WTC11 (cell line): Measurements from ENCODE around the gene ASB1. TPM values are rescaled to one million over a fixed set of nuclear protein-coding genes. Genes with fewer than 3 reads are reported as not detected.

ENCODE experiments used
- ATAC-seq: fragments of 200-7000 bp; cut with Tn5 transposase; 2 replicates; pipeline ENCODE4 v1.10.0; 2021; ENCODE audit warnings: mild to moderate bottlenecking, moderate library complexity
- CTCF ChIA-PET: fragments of 300-600 bp; sonication (Branson Sonifier 250); formaldehyde crosslinking; loops from one replicate; lab custom pipeline; 2021; ENCODE audit warnings: antibody characterized with exemption; lab: Charles Lee
- POLR2A ChIA-PET: fragments of 350-600 bp; sonication (Branson Sonifier 250); formaldehyde crosslinking; loops from one replicate; lab custom pipeline; 2021; ENCODE audit warnings: antibody characterized with exemption; lab: Charles Lee
- DNase-seq: peaks from one replicate; pipeline ENCODE4 v3.0.0; 2021; ENCODE audit warnings: low spot score
- H3K27ac Mint-ChIP-seq: 2 replicates; pipeline ENCODE4 v1.8.0; 2021; ENCODE audit warnings: mixed read lengths
- H3K27me3 Mint-ChIP-seq: 2 replicates; pipeline ENCODE4 v1.8.0; 2021; ENCODE audit warnings: low read depth, mild to moderate bottlenecking, moderate library complexity, mixed read lengths
- H3K36me3 Mint-ChIP-seq: 2 replicates; pipeline ENCODE4 v1.8.0; 2021; ENCODE audit warnings: mixed read lengths
- H3K4me1 Mint-ChIP-seq: 2 replicates; pipeline ENCODE4 v1.8.0; 2022; ENCODE audit warnings: mixed read lengths
- H3K4me3 Mint-ChIP-seq: 2 replicates; pipeline ENCODE4 v1.8.0; 2021; ENCODE audit warnings: mild to moderate bottlenecking, moderate library complexity, mixed read lengths
- H3K9me3 Mint-ChIP-seq: 2 replicates; pipeline ENCODE4 v1.8.0; 2021; ENCODE audit warnings: mixed read lengths
- ATF6 ChIP-seq: sonication (generic); formaldehyde crosslinking; IDR thresholded peaks from 2 replicates; pipeline ENCODE4 v1.8.1; 2023; ENCODE audit warnings: mild to moderate bottlenecking, missing genetic modification reagents
- CREM ChIP-seq: sonication (generic); formaldehyde crosslinking; IDR thresholded peaks from 2 replicates; pipeline ENCODE4 v1.8.1; 2022; ENCODE audit warnings: mild to moderate bottlenecking, missing genetic modification reagents, moderate library complexity
- E2F5 ChIP-seq: sonication (generic); formaldehyde crosslinking; IDR thresholded peaks from 2 replicates; pipeline ENCODE4 v1.8.1; 2022; ENCODE audit warnings: mild to moderate bottlenecking, moderate library complexity, missing genetic modification reagents
- HMGA2 ChIP-seq: fragments of 250-450 bp; sonication (Bioruptor Pico); IDR thresholded peaks from 2 replicates; pipeline ENCODE4 v1.4.0; 2021; ENCODE audit warnings: mild to moderate bottlenecking, moderate library complexity
- HMGXB4 ChIP-seq: sonication (generic); formaldehyde crosslinking; IDR thresholded peaks from 2 replicates; pipeline ENCODE4 v1.8.1; 2023; ENCODE audit warnings: mild to moderate bottlenecking, moderate library complexity, missing genetic modification reagents
- MYBL2 ChIP-seq: sonication (generic); formaldehyde crosslinking; IDR thresholded peaks from 2 replicates; pipeline ENCODE4 v1.8.1; 2023; ENCODE audit warnings: mild to moderate bottlenecking, moderate library complexity, missing genetic modification reagents
- NR2C2 ChIP-seq: sonication (generic); formaldehyde crosslinking; IDR thresholded peaks from 2 replicates; pipeline ENCODE4 v1.8.0; 2022; ENCODE audit warnings: mild to moderate bottlenecking, missing genetic modification reagents
- PREB ChIP-seq: sonication (generic); formaldehyde crosslinking; IDR thresholded peaks from 2 replicates; pipeline ENCODE4 v1.8.1; 2022; ENCODE audit warnings: mild to moderate bottlenecking, missing genetic modification reagents, moderate library complexity, borderline replicate concordance
- PRRX2 ChIP-seq: fragments of 250-450 bp; sonication (Bioruptor Pico); IDR thresholded peaks from 2 replicates; pipeline ENCODE4 v1.8.0; 2021; ENCODE audit warnings: mild to moderate bottlenecking
- STAT6 ChIP-seq: sonication (generic); formaldehyde crosslinking; conservative IDR thresholded peaks from 2 replicates; pipeline ENCODE4 v1.8.1; 2023; ENCODE audit warnings: mild to moderate bottlenecking, low read depth, missing genetic modification reagents, moderate library complexity
- ZNF138 ChIP-seq: sonication (generic); formaldehyde crosslinking; conservative IDR thresholded peaks from 2 replicates; pipeline ENCODE4 v1.8.1; 2022; ENCODE audit warnings: mild to moderate bottlenecking, moderate library complexity, missing genetic modification reagents
- ZNF219 ChIP-seq: sonication (generic); formaldehyde crosslinking; IDR thresholded peaks from 2 replicates; pipeline ENCODE4 v1.8.0; 2023; ENCODE audit warnings: missing genetic modification reagents, mild to moderate bottlenecking, borderline replicate concordance
- ZNF232 ChIP-seq: sonication (generic); formaldehyde crosslinking; IDR thresholded peaks from 2 replicates; pipeline ENCODE4 v1.8.0; 2022; ENCODE audit warnings: mild to moderate bottlenecking, missing genetic modification reagents
- ZNF512 ChIP-seq: sonication (generic); formaldehyde crosslinking; IDR thresholded peaks from 2 replicates; pipeline ENCODE4 v1.8.1; 2022; ENCODE audit warnings: missing genetic modification reagents, borderline replicate concordance
- total RNA-seq: library from RNA; stranded (reverse); gene quantifications from 3 replicates; pipeline ENCODE4 v1.2.3, GENCODE V29; 2021
- TF ChIP-seq, protein P1 (sequence below): fragments of 250-450 bp; sonication (Bioruptor Pico); IDR thresholded peaks from 2 replicates; pipeline ENCODE4 v1.9.0; 2021; ENCODE audit warnings: mild to moderate bottlenecking, borderline replicate concordance
- TF ChIP-seq, protein P2 (sequence below): sonication (generic); formaldehyde crosslinking; IDR thresholded peaks from 2 replicates; pipeline ENCODE4 v1.8.1; 2023; ENCODE audit warnings: mild to moderate bottlenecking, missing genetic modification reagents, moderate library complexity

Gene ASB1
- total RNA-seq, 1 experiment from 2014 or later = 43.9 TPM

GRCh38 chr2:238479847-238480246, 53.1 kb downstream of the ASB1 start (continued):
- TF ChIP-seq ATF6 (CRISPR knock-in tag) = no peak
- no peak for TF ChIP-seq HMGA2 (CRISPR knock-in tag)
- TF ChIP-seq PREB (CRISPR knock-in tag) = no peak
- TF ChIP-seq STAT6 (CRISPR knock-in tag) = no peak
- no peak for TF ChIP-seq CREM
- no peak for TF ChIP-seq ZNF219
- no peak for TF ChIP-seq E2F5 (CRISPR knock-in tag)
- TF ChIP-seq, protein P1, sequence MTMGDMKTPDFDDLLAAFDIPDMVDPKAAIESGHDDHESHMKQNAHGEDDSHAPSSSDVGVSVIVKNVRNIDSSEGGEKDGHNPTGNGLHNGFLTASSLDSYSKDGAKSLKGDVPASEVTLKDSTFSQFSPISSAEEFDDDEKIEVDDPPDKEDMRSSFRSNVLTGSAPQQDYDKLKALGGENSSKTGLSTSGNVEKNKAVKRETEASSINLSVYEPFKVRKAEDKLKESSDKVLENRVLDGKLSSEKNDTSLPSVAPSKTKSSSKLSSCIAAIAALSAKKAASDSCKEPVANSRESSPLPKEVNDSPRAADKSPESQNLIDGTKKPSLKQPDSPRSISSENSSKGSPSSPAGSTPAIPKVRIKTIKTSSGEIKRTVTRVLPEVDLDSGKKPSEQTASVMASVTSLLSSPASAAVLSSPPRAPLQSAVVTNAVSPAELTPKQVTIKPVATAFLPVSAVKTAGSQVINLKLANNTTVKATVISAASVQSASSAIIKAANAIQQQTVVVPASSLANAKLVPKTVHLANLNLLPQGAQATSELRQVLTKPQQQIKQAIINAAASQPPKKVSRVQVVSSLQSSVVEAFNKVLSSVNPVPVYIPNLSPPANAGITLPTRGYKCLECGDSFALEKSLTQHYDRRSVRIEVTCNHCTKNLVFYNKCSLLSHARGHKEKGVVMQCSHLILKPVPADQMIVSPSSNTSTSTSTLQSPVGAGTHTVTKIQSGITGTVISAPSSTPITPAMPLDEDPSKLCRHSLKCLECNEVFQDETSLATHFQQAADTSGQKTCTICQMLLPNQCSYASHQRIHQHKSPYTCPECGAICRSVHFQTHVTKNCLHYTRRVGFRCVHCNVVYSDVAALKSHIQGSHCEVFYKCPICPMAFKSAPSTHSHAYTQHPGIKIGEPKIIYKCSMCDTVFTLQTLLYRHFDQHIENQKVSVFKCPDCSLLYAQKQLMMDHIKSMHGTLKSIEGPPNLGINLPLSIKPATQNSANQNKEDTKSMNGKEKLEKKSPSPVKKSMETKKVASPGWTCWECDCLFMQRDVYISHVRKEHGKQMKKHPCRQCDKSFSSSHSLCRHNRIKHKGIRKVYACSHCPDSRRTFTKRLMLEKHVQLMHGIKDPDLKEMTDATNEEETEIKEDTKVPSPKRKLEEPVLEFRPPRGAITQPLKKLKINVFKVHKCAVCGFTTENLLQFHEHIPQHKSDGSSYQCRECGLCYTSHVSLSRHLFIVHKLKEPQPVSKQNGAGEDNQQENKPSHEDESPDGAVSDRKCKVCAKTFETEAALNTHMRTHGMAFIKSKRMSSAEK = no peak
- TF ChIP-seq ZNF512 = no peak
- TF ChIP-seq, all 79 proteins: peak for 0

DNA sequence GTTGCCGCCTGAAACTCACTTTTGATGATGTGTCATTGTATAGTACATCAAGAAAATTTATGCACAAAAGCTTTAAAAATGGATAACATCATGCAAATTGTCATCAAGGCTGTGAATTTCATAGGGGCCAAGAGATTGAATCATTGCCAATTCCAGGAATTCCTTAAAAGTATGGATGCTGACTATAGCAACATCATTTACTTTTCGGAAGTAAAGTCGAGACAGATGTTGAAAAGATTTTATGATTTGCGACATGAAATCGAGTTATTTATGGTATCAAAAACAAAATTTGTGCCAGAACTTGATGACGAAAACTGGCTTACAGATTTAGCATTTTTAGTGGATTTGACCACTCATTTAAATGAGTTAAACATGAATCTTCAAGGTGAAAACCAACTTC, 56.3 kb downstream of the ASB1 start:
- ChIA-PET POLR2A (no interaction called here), CTCF (no interaction called here)
- no peaks in the 10 kb centered on the region for H3K27me3 Mint-ChIP-seq
- H3K4me3 Mint-ChIP-seq = no peak overlapping the region
- peaks cover 14% of the 10 kb centered on the region for H3K36me3 Mint-ChIP-seq
- peaks cover 29% of the 10 kb centered on the region for H3K9me3 Mint-ChIP-seq
- H3K4me1 Mint-ChIP-seq = no peaks in the 10 kb centered on the region
- ATAC-seq (no peak), DNase-seq (no peak)
- no peak overlapping the region for H3K27ac Mint-ChIP-seq
- TF ChIP-seq PRRX2 (CRISPR knock-in tag) (no peak), E2F5 (CRISPR knock-in tag) (no peak), ZNF138 (CRISPR knock-in tag) (no peak), ZNF219 (no peak), ZNF232 (no peak), NR2C2 (no peak), MYBL2 (no peak), HMGXB4 (CRISPR knock-in tag) (no peak)
- TF ChIP-seq, protein P2, sequence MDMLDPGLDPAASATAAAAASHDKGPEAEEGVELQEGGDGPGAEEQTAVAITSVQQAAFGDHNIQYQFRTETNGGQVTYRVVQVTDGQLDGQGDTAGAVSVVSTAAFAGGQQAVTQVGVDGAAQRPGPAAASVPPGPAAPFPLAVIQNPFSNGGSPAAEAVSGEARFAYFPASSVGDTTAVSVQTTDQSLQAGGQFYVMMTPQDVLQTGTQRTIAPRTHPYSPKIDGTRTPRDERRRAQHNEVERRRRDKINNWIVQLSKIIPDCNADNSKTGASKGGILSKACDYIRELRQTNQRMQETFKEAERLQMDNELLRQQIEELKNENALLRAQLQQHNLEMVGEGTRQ (CRISPR knock-in tag) = no peak
